Occipital lobe (tissue), 2 donors: ENCODE data around the gene NR4A2. TPM values are rescaled to one million over a fixed set of nuclear protein-coding genes. Genes with fewer than 3 reads are reported as not detected.
"Not testable (repeated sequence)": the region's sequence is repeated elsewhere in the genome, so short reads cannot be mapped to it uniquely, and the experiment has no call there.

Source experiments
- DNase-seq: peaks from one replicate; lab custom pipeline; 2025; lab: John Stamatoyannopoulos, UW
- total RNA-seq: library from RNA; depleted of rRNA; stranded (reverse); fragments of >200 nt; gene quantifications from one replicate; pipeline ENCODE4 v1.2.3, GENCODE V29; 2014

NR4A2 gene
- total RNA-seq, 1 donor from 2014 or later = 7.8 TPM

- DNase-seq = no peak
These were observed 11.1 kb downstream of the NR4A2 start for GRCh38 chr2:156321243-156321904.

DNA sequence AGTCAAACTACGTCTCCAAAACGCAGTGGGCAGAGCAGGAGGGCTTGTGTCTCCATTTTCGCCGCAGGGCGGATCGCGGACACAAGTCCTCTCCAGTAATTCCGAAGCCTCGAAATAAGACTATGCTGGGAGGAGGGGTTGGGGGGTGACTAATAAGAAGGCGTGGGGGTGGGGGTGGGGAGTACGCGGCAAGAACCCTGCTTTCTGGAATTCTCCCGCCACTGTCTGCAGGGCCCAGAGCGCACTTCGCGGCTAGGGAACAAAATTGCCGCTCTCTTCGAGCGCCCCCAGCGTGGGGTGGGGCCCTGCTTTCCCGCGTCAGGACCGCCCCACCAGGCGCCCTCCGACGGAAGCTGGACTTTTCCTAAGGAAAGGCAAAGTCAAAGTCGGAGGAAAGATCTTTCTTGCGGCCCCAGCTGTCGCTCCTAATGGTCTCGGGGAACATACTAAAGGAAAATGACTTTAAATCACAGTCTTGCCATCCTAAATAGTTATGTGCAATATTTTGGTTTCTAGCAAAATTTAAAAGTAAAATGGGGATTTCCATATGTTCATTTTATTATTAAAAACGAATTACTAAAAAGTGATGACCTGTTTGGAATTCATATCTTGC lies 11.9 kb downstream of the NR4A2 start:
- no peak for DNase-seq

DNA sequence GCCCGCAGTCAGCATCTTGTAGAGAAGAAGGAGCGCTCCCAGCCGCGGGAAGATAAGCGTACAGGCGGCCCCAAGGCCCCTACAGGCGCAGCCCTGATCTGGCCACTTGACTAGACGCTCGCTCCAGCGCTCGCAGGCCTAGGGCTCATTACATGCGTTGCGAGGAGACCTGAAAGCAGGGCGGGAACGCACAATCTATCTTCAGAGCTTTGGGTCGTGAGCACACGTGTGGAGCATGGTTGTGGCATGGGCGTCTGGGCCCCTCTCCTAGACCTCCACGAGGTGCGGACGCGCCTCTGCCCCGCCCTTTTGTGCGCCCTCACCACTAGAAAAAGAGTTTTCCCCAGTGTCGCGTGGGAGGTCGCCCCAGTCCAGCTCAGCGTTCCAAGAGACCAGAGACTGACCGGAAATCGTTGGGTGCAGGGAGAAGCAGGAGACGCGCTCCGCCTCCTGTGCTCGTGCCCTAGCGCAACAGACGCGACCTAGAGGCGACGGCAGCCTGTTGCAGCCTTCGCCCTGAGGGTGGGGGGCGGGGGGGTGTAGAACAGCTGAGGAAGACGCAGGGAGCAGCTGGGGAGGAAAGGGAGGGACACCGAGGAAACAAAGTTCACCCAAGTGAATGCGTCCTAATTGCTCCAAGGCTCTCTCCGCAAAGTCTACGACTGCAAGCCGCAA lies 12.6 kb downstream of the NR4A2 start:
- DNase-seq = no peak

DNA sequence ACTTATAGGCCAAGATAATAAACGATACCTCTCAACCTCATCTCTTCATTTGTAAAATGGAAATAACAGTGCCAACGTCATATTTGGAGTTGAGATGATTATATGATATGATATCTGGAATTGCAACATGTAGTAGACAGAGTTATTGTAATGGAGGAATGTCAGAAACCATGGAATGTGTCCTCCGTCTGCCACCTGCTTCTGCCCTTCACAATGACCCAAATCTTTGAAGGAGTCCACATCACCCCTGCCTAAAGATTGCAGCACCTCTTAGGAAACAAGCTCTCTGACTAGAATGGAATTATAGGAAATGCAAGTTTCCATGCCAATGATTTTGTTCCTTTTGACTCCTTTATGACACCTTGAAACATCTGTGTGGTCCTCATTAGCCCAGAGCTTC lies 14.9 kb downstream of the NR4A2 start:
- no peak for DNase-seq

GRCh38 chr2:156311976-156312375 lies 20.5 kb downstream of the NR4A2 start:
- no peak for DNase-seq

DNA sequence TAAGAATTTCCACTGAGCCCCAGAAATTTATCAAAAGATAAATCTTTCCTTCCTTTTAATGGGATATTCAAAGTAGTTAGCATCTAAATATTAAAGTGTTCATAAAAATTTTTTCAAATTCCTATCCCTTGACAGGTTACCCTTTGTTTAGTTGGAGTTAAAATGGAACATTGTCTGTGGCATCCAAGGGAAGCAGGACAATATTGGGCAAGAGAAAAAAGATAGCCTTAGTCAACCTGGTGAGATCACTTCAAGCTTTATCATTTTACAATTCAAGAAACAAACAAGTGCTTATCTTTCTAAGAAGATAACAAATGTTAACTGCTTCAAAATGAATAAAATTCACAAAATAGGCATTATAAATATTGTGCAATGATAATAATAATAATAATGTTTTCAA lies 21.7 kb downstream of the NR4A2 start:
- no peak for DNase-seq

DNA sequence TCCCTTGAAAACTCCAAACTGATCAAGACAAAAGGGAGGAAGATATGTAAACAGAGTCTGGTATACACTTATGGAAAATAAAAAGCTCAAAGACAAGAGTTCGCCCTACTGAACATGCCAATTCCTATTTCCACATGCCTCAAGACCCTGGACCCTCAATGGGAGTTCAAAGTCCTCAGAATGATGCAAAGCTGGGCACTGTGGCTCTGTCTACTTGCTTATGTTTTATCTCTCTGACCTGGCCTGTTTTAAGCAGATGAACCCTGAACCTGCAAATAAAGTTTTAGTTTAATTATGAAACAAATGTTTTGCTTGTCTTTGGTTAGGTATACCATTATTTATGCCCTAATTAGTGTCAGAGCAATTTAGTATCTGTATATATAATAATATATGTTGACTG lies 22.6 kb downstream of the NR4A2 start:
- DNase-seq = no peak

DNA sequence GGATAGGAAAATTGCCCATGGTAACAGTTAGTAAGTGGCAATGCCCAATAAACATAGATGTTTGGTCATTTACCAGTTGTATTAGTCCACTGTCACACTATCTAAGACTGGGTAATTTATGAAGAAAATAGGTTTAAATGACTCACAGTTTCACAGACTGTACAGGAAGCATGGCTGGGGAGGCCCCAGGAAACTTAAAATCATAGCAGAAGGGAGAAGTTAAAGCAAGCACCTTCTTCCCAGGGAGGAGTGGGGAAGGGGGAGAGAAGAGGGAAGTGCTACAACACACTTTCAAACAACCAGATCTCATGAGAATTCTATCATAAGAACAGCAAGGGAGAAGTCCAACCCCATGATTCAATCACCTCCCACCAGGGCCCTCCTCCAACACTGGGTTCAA lies 23.4 kb downstream of the NR4A2 start:
- no peak for DNase-seq

DNA sequence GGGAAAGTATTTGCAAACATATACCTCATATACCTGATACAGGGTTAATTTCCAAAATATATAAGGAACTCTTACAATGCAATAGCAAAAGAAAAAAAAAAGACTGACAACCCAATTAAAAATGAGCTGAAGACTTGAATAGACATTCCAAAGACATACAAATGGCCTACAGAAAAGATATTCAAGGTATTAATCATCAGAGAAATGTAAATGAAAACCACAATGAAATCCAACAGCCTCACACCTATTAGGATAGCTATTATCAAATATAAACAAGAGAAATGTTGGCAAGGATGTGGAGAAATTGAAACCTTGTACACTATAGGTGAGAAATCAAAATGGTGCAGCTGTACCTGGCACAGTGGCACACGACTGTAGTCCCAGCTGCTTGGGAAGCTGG lies 25.7 kb downstream of the NR4A2 start:
- DNase-seq = no peak

GRCh38 chr2:156305121-156305520 lies 27.4 kb downstream of the NR4A2 start:
- DNase-seq = no peak

GRCh38 chr2:156300337-156300736 lies 32.2 kb downstream of the NR4A2 start:
- no peak for DNase-seq

GRCh38 chr2:156294945-156295580 lies 37.5 kb downstream of the NR4A2 start:
- DNase-seq = no peak

DNA sequence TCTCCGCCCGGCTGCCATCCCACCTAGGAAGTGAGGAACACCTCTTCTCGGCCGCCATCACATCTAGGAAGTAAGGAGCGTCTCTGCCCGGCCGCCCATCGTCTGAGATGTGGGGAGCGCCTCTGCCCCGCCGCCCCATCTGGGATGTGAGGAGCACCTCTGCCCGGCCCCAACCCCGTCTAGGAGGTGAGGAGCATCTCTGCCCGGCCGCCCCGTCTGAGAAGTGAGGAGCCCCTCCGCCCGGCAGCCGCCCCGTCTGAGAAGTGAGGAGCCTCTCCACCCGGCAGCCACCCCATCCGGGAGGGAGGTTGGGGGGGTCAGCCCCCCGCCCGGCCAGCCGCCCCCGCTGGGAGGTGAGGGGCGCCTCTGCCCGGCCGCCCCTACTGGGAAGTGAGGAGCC lies 39.1 kb downstream of the NR4A2 start:
- DNase-seq = not testable (repeated sequence)

GRCh38 chr2:156279446-156280150 lies 52.9 kb downstream of the NR4A2 start:
- DNase-seq = no peak

Other genes with a start within 250 kb of the NR4A2 start
- gene GPD2, start 103.7 kb upstream of the NR4A2 start, total RNA-seq = 166 TPM